HepG2 (cell line): ENCODE measurements around the gene NME7. TPM values are rescaled to one million over a fixed set of nuclear protein-coding genes. Genes with fewer than 3 reads are reported as not detected.

Experiments used
- HOXA5 ChIP-seq: sonication (generic); formaldehyde crosslinking; IDR thresholded peaks from 2 replicates; pipeline ENCODE4 v1.4.0; 2020; ENCODE audit warnings: missing genetic modification reagents
- RFXAP ChIP-seq: sonication (generic); formaldehyde crosslinking; IDR thresholded peaks from 2 replicates; pipeline ENCODE4 v1.4.0; 2020; ENCODE audit warnings: missing genetic modification reagents, borderline replicate concordance
- ZBTB21 ChIP-seq: sonication (generic); formaldehyde crosslinking; IDR thresholded peaks from 2 replicates; pipeline ENCODE4 v1.4.0; 2020; ENCODE audit warnings: missing genetic modification reagents
- ZNF274 ChIP-seq: sonication (generic); formaldehyde crosslinking; IDR thresholded peaks from 2 replicates; pipeline ENCODE4 v1.5.1; 2020; ENCODE audit warnings: mild to moderate bottlenecking, missing genetic modification reagents
- ZNF33B ChIP-seq: sonication (generic); formaldehyde crosslinking; IDR thresholded peaks from 2 replicates; pipeline ENCODE4 v1.5.1; 2020; ENCODE audit warnings: mild to moderate bottlenecking, missing genetic modification reagents
- ZNF432 ChIP-seq: sonication (generic); formaldehyde crosslinking; IDR thresholded peaks from 2 replicates; pipeline ENCODE4 v1.5.0; 2020; ENCODE audit warnings: missing genetic modification reagents, mild to moderate bottlenecking, borderline replicate concordance
- polyA plus RNA-seq, 8 experiments: library from polyadenylated mRNA; depleted of rRNA in 3 of 8; stranded (reverse) in 7 of 8; unstranded in 1 of 8; fragments of >200 nt; fragmentation: Illumina TruSeq in 4 of 8; extraction: Trizol in 4 of 8; gene quantifications; 2 replicates each; pipeline versions ENCODE4 v1.2.1 to v1.2.3, GENCODE V29; 2011 to 2016; ENCODE audit warnings: low read depth in 4 of 8, missing spikeins in 1 of 8, mixed read lengths in 1 of 8; ENCODE audit not compliant: insufficient read depth in 1 of 8
- total RNA-seq, 5 experiments: library from RNA; depleted of rRNA; stranded (reverse); fragments of >200 nt; fragmentation: Illumina TruSeq; extraction: Trizol; gene quantifications; 2 replicates each; pipeline ENCODE4 v1.2.3, GENCODE V29; 2016; ENCODE audit warnings: low read depth in 1 of 5
- TF ChIP-seq, protein P1 (sequence below): sonication (generic); formaldehyde crosslinking; IDR thresholded peaks from 2 replicates; pipeline ENCODE4 v1.4.0; 2020; ENCODE audit warnings: missing genetic modification reagents, borderline replicate concordance
- TF ChIP-seq, protein P2 (sequence below): sonication (generic); formaldehyde crosslinking; conservative IDR thresholded peaks from 2 replicates; pipeline ENCODE4 v1.8.0; 2022; ENCODE audit warnings: mild to moderate bottlenecking, moderate library complexity, missing genetic modification reagents
- TF ChIP-seq, protein P3 (sequence below): sonication (generic); formaldehyde crosslinking; IDR thresholded peaks from 2 replicates; pipeline ENCODE4 v1.5.0; 2020; ENCODE audit warnings: mild to moderate bottlenecking, missing genetic modification reagents, borderline replicate concordance
- TF ChIP-seq, protein P4 (sequence below): sonication (generic); formaldehyde crosslinking; IDR thresholded peaks from 2 replicates; pipeline ENCODE4 v1.4.0; 2020; ENCODE audit warnings: missing genetic modification reagents, mild to moderate bottlenecking, borderline replicate concordance

The NME7 gene
- total and polyA plus RNA-seq, 2 of the 13 experiments (the other 11 are each of a cell fraction or from before 2014, with no cell fraction given), result 9.4 to 22.5 TPM

DNA sequence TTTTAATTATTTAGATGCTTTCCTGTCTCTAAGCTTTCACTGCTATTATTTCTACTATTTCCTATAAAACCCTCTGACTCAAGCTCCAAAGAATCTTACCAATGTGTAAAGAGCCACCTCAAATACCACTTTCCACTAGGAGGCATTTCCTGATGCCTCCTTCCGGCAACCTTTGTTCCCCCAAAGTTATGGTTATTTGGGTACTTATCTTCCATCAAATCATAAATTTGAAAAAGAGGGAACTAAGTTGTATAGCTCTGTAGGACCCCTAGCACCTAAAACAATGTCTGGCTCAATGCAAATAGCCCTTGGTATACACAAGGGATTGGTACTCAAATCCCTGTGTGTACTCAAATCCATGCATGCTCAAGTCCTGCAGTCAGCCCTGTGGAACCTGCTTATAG is 79.6 kb downstream of the NME7 start (continued):
- TF ChIP-seq, protein P1, sequence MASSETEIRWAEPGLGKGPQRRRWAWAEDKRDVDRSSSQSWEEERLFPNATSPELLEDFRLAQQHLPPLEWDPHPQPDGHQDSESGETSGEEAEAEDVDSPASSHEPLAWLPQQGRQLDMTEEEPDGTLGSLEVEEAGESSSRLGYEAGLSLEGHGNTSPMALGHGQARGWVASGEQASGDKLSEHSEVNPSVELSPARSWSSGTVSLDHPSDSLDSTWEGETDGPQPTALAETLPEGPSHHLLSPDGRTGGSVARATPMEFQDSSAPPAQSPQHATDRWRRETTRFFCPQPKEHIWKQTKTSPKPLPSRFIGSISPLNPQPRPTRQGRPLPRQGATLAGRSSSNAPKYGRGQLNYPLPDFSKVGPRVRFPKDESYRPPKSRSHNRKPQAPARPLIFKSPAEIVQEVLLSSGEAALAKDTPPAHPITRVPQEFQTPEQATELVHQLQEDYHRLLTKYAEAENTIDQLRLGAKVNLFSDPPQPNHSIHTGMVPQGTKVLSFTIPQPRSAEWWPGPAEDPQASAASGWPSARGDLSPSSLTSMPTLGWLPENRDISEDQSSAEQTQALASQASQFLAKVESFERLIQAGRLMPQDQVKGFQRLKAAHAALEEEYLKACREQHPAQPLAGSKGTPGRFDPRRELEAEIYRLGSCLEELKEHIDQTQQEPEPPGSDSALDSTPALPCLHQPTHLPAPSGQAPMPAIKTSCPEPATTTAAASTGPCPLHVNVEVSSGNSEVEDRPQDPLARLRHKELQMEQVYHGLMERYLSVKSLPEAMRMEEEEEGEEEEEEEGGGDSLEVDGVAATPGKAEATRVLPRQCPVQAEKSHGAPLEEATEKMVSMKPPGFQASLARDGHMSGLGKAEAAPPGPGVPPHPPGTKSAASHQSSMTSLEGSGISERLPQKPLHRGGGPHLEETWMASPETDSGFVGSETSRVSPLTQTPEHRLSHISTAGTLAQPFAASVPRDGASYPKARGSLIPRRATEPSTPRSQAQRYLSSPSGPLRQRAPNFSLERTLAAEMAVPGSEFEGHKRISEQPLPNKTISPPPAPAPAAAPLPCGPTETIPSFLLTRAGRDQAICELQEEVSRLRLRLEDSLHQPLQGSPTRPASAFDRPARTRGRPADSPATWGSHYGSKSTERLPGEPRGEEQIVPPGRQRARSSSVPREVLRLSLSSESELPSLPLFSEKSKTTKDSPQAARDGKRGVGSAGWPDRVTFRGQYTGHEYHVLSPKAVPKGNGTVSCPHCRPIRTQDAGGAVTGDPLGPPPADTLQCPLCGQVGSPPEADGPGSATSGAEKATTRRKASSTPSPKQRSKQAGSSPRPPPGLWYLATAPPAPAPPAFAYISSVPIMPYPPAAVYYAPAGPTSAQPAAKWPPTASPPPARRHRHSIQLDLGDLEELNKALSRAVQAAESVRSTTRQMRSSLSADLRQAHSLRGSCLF (CRISPR knock-in tag), result no peak
- TF ChIP-seq RFXAP (no peak), ZNF432 (no peak), ZBTB21 (CRISPR knock-in tag) (no peak), ZNF33B (CRISPR knock-in tag) (no peak), HOXA5 (CRISPR knock-in tag) (no peak), ZNF274 (CRISPR knock-in tag) (no peak)
- TF ChIP-seq, protein P2, sequence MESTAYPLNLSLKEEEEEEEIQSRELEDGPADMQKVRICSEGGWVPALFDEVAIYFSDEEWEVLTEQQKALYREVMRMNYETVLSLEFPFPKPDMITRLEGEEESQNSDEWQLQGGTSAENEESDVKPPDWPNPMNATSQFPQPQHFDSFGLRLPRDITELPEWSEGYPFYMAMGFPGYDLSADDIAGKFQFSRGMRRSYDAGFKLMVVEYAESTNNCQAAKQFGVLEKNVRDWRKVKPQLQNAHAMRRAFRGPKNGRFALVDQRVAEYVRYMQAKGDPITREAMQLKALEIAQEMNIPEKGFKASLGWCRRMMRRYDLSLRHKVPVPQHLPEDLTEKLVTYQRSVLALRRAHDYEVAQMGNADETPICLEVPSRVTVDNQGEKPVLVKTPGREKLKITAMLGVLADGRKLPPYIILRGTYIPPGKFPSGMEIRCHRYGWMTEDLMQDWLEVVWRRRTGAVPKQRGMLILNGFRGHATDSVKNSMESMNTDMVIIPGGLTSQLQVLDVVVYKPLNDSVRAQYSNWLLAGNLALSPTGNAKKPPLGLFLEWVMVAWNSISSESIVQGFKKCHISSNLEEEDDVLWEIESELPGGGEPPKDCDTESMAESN, result no peak
- TF ChIP-seq, protein P3, sequence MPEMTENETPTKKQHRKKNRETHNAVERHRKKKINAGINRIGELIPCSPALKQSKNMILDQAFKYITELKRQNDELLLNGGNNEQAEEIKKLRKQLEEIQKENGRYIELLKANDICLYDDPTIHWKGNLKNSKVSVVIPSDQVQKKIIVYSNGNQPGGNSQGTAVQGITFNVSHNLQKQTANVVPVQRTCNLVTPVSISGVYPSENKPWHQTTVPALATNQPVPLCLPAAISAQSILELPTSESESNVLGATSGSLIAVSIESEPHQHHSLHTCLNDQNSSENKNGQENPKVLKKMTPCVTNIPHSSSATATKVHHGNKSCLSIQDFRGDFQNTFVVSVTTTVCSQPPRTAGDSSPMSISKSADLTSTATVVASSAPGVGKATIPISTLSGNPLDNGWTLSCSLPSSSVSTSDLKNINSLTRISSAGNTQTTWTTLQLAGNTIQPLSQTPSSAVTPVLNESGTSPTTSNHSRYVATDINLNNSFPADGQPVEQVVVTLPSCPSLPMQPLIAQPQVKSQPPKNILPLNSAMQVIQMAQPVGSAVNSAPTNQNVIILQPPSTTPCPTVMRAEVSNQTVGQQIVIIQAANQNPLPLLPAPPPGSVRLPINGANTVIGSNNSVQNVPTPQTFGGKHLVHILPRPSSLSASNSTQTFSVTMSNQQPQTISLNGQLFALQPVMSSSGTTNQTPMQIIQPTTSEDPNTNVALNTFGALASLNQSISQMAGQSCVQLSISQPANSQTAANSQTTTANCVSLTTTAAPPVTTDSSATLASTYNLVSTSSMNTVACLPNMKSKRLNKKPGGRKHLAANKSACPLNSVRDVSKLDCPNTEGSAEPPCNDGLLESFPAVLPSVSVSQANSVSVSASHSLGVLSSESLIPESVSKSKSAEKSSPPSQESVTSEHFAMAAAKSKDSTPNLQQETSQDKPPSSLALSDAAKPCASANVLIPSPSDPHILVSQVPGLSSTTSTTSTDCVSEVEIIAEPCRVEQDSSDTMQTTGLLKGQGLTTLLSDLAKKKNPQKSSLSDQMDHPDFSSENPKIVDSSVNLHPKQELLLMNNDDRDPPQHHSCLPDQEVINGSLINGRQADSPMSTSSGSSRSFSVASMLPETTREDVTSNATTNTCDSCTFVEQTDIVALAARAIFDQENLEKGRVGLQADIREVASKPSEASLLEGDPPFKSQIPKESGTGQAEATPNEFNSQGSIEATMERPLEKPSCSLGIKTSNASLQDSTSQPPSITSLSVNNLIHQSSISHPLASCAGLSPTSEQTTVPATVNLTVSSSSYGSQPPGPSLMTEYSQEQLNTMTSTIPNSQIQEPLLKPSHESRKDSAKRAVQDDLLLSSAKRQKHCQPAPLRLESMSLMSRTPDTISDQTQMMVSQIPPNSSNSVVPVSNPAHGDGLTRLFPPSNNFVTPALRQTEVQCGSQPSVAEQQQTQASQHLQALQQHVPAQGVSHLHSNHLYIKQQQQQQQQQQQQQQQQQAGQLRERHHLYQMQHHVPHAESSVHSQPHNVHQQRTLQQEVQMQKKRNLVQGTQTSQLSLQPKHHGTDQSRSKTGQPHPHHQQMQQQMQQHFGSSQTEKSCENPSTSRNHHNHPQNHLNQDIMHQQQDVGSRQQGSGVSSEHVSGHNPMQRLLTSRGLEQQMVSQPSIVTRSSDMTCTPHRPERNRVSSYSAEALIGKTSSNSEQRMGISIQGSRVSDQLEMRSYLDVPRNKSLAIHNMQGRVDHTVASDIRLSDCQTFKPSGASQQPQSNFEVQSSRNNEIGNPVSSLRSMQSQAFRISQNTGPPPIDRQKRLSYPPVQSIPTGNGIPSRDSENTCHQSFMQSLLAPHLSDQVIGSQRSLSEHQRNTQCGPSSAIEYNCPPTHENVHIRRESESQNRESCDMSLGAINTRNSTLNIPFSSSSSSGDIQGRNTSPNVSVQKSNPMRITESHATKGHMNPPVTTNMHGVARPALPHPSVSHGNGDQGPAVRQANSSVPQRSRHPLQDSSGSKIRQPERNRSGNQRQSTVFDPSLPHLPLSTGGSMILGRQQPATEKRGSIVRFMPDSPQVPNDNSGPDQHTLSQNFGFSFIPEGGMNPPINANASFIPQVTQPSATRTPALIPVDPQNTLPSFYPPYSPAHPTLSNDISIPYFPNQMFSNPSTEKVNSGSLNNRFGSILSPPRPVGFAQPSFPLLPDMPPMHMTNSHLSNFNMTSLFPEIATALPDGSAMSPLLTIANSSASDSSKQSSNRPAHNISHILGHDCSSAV (CRISPR knock-in tag), result no peak
- TF ChIP-seq, protein P4, sequence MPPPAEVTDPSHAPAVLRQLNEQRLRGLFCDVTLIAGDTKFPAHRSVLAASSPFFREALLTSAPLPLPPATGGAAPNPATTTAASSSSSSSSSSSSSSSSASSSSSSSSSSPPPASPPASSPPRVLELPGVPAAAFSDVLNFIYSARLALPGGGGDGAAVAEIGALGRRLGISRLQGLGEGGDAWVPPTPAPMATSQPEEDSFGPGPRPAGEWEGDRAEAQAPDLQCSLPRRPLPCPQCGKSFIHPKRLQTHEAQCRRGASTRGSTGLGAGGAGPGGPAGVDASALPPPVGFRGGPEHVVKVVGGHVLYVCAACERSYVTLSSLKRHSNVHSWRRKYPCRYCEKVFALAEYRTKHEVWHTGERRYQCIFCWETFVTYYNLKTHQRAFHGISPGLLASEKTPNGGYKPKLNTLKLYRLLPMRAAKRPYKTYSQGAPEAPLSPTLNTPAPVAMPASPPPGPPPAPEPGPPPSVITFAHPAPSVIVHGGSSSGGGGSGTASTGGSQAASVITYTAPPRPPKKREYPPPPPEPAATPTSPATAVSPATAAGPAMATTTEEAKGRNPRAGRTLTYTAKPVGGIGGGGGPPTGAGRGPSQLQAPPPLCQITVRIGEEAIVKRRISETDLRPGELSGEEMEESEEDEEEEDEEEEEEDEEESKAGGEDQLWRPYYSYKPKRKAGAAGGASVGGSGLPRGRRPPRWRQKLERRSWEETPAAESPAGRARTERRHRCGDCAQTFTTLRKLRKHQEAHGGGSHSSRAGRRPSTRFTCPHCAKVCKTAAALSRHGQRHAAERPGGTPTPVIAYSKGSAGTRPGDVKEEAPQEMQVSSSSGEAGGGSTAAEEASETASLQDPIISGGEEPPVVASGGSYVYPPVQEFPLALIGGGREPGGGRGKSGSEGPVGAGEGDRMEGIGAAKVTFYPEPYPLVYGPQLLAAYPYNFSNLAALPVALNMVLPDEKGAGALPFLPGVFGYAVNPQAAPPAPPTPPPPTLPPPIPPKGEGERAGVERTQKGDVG (CRISPR knock-in tag), result no peak
